GM18498 (cell line): Measurements from ENCODE around the gene ITSN2.
"Not testable (repeated sequence)": the region's sequence is repeated elsewhere in the genome, so short reads cannot be mapped to it uniquely, and the experiment has no call there.

Source experiments
- ATAC-seq: cut with Tn5 transposase; IDR thresholded peaks from one replicate; pipeline ENCODE4 v1.9.1; 2021; ENCODE audit warnings: mild to moderate bottlenecking, moderate library complexity; ENCODE audit not compliant: unreplicated experiment

ITSN2 gene

GRCh38 chr2:24360050-24360962 is at the start of gene ITSN2:
Gene ITSN2 (minus strand): TSS chr2:24360536. CDS start chr2:24328082, 32,454 bp downstream.
- peak; percentile 84 for ATAC-seq

GRCh38 chr2:24409171-24409570 is 48.8 kb upstream of the ITSN2 start:
- no peak for ATAC-seq

- not testable (repeated sequence) for ATAC-seq
Observed at GRCh38 chr2:24408704-24409103, 48.4 kb upstream of the ITSN2 start.

GRCh38 chr2:24404491-24404921 is 44.2 kb upstream of the ITSN2 start:
- ATAC-seq: no peak

GRCh38 chr2:24403832-24404212 is 43.5 kb upstream of the ITSN2 start:
- ATAC-seq: no peak

GRCh38 chr2:24403168-24403831 is 43.0 kb upstream of the ITSN2 start:
- ATAC-seq: no peak

- ATAC-seq: no peak
Observed at GRCh38 chr2:24402242-24403097, 42.1 kb upstream of the ITSN2 start.

GRCh38 chr2:24400207-24400907 is 40.0 kb upstream of the ITSN2 start:
- ATAC-seq: no peak

GRCh38 chr2:24399434-24400206 is 39.3 kb upstream of the ITSN2 start:
- ATAC-seq: no peak

- ATAC-seq: no peak
Observed at GRCh38 chr2:24394998-24395397, 34.7 kb upstream of the ITSN2 start.

GRCh38 chr2:24392542-24393059 is 32.3 kb upstream of the ITSN2 start:
- ATAC-seq: no peak

- no peak for ATAC-seq
Observed at GRCh38 chr2:24385366-24385765, 25.0 kb upstream of the ITSN2 start.

GRCh38 chr2:24382363-24383073 is 22.2 kb upstream of the ITSN2 start:
- peak; percentile 73 for ATAC-seq

- ATAC-seq: no peak
Observed at GRCh38 chr2:24380820-24381219, 20.5 kb upstream of the ITSN2 start.

GRCh38 chr2:24375349-24376087 is 15.2 kb upstream of the ITSN2 start:
- ATAC-seq: no peak

- no peak for ATAC-seq
Observed at GRCh38 chr2:24374301-24374700, 14.0 kb upstream of the ITSN2 start.

- no peak for ATAC-seq
Observed at GRCh38 chr2:24372033-24372432, 11.7 kb upstream of the ITSN2 start.

- ATAC-seq: no peak
Observed at GRCh38 chr2:24365826-24366225, 5.5 kb upstream of the ITSN2 start.
